GM12872 (cell line): ENCODE data around the gene ICA1.

ENCODE experiments used
- CTCF ChIP-seq: IDR thresholded peaks from 3 replicates; pipeline ENCODE4 v1.5.1; 2011; ENCODE audit warnings: low read depth, mild to moderate bottlenecking, low read length, moderate library complexity; ENCODE audit not compliant: insufficient read depth

ICA1 gene

GRCh38 chr7:8149222-8149621 lies 112.7 kb downstream of the ICA1 start:
- TF ChIP-seq CTCF: no peak

GRCh38 chr7:8147760-8148463 lies 114.1 kb downstream of the ICA1 start:
- TF ChIP-seq CTCF: no peak

GRCh38 chr7:8146788-8147413 lies 115.1 kb downstream of the ICA1 start:
- TF ChIP-seq CTCF: no peak

GRCh38 chr7:8146106-8146787 lies 115.7 kb downstream of the ICA1 start:
- no peak for TF ChIP-seq CTCF

GRCh38 chr7:8144856-8145255 lies 117.1 kb downstream of the ICA1 start:
- no peak for TF ChIP-seq CTCF

GRCh38 chr7:8143151-8143874 lies 118.7 kb downstream of the ICA1 start:
- TF ChIP-seq CTCF: no peak

GRCh38 chr7:8142477-8142876 lies 119.5 kb downstream of the ICA1 start:
- TF ChIP-seq CTCF: no peak
